ENCODE results near the gene APOC1.

APOC1 gene

DNA sequence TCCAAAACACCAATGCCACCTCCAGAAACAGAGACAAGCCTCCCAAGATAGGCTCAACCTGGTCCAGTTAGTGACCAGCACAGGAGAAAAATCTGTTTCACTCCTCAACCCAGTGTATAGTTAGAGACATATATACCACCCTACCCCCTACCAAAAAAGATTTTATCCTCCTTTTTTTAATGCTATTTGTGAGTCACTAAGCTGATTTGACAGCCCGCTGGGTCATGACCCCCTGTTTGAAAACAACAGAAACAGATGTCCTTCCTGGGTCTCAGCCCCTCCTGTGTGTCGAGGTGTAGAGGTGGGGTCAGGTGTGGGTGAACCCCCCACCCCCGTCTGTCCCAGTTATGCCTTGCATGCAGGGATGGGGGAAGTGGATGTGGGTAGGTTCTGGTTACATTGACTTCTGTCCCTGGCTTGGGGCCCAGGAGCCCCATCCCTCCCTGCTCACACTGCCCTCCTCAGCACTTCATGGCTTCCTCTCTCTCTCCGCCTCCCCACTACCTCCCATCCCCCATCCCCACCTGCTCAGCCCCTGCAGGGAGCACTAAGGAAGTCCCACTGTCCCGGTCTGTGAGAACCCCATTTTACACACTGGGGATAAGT is 37.4 kb upstream of the APOC1 start:
- no peak overlapping the region for H3K9ac ChIP-seq (ENCODE audit: low read length)
- peaks cover 9% of the 10 kb centered on the region; the same call in 1 of the 2 replicates for H3K27me3 ChIP-seq (ENCODE audit: insufficient read depth, low read length)
- no peak overlapping the region for H2AFZ ChIP-seq (ENCODE audit: low read length)
- no peaks in the 10 kb centered on the region for H4K20me1 ChIP-seq (ENCODE audit: insufficient read depth, low read length)
- H3K36me3 ChIP-seq (ENCODE audit: insufficient read depth, low read length): no peaks in the 10 kb centered on the region
- no peaks in the 10 kb centered on the region for H3K79me2 ChIP-seq (ENCODE audit: insufficient read depth, low read length)
- H3K4me1 ChIP-seq (ENCODE audit: insufficient read depth, low read length, severe bottlenecking): no peaks in the 10 kb centered on the region
- H3K4me3 ChIP-seq (ENCODE audit: low read depth, low read length, poor library complexity, severe bottlenecking): no peak overlapping the region
- no peak overlapping the region for H3K4me2 ChIP-seq (ENCODE audit: low read length)
- TF ChIP-seq EZH2 (IDR thresholded peaks at IDR 0.05; ENCODE audit: borderline replicate concordance, low read length) (no peak), CTCF (IDR thresholded peaks at IDR 0.05; ENCODE audit: low read length) (no peak)
- H3K27ac ChIP-seq (ENCODE audit: low read depth, low read length, poor library complexity, severe bottlenecking): no peak overlapping the region
- no peaks in the 10 kb centered on the region for H3K9me2 ChIP-seq (ENCODE audit: low read depth, low read length)
- no peaks in the 10 kb centered on the region for H3K9me3 ChIP-seq (ENCODE audit: low read length)
- H3F3A ChIP-seq (ENCODE audit: insufficient read depth, low read length): no peaks in the 10 kb centered on the region

DNA sequence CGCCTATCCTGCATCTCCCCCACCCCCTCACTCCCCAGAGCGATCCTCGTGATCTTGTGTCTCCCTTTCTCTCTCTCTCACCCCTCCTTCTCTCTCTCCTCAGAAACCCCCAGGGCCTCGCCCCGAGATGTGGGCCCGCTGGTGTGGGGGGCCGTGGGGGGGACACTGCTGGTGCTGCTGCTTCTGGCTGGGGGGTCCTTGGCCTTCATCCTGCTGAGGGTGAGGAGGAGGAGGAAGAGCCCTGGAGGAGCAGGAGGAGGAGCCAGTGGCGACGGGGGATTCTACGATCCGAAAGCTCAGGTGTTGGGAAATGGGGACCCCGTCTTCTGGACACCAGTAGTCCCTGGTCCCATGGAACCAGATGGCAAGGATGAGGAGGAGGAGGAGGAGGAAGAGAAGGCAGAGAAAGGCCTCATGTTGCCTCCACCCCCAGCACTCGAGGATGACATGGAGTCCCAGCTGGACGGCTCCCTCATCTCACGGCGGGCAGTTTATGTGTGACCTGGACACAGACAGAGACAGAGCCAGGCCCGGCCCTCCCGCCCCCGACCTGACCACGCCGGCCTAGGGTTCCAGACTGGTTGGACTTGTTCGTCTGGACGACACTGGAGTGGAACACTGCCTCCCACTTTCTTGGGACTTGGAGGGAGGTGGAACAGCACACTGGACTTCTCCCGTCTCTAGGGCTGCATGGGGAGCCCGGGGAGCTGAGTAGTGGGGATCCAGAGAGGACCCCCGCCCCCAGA is 36.1 kb upstream of the APOC1 start:
- no peaks in the 10 kb centered on the region for H3K9me3 ChIP-seq (ENCODE audit: low read length)
- no peak overlapping the region for H3K4me2 ChIP-seq (ENCODE audit: low read length)
- H3K4me3 ChIP-seq (ENCODE audit: low read depth, low read length, poor library complexity, severe bottlenecking): no peak overlapping the region
- H3K9me2 ChIP-seq (ENCODE audit: low read depth, low read length): no peaks in the 10 kb centered on the region
- H3K79me2 ChIP-seq (ENCODE audit: insufficient read depth, low read length): no peaks in the 10 kb centered on the region
- peaks cover 12% of the 10 kb centered on the region; the same call in 1 of the 2 replicates for H3K27me3 ChIP-seq (ENCODE audit: insufficient read depth, low read length)
- no peak overlapping the region for H3K27ac ChIP-seq (ENCODE audit: low read depth, low read length, poor library complexity, severe bottlenecking)
- no peaks in the 10 kb centered on the region for H3F3A ChIP-seq (ENCODE audit: insufficient read depth, low read length)
- no peak overlapping the region for H3K9ac ChIP-seq (ENCODE audit: low read length)
- no peaks in the 10 kb centered on the region for H3K36me3 ChIP-seq (ENCODE audit: insufficient read depth, low read length)
- TF ChIP-seq CTCF (IDR thresholded peaks at IDR 0.05; ENCODE audit: low read length): no peak
- no peak for TF ChIP-seq EZH2 (IDR thresholded peaks at IDR 0.05; ENCODE audit: borderline replicate concordance, low read length)
- H4K20me1 ChIP-seq (ENCODE audit: insufficient read depth, low read length): no peaks in the 10 kb centered on the region
- H2AFZ ChIP-seq (ENCODE audit: low read length): no peak overlapping the region
- no peaks in the 10 kb centered on the region for H3K4me1 ChIP-seq (ENCODE audit: insufficient read depth, low read length, severe bottlenecking)

DNA sequence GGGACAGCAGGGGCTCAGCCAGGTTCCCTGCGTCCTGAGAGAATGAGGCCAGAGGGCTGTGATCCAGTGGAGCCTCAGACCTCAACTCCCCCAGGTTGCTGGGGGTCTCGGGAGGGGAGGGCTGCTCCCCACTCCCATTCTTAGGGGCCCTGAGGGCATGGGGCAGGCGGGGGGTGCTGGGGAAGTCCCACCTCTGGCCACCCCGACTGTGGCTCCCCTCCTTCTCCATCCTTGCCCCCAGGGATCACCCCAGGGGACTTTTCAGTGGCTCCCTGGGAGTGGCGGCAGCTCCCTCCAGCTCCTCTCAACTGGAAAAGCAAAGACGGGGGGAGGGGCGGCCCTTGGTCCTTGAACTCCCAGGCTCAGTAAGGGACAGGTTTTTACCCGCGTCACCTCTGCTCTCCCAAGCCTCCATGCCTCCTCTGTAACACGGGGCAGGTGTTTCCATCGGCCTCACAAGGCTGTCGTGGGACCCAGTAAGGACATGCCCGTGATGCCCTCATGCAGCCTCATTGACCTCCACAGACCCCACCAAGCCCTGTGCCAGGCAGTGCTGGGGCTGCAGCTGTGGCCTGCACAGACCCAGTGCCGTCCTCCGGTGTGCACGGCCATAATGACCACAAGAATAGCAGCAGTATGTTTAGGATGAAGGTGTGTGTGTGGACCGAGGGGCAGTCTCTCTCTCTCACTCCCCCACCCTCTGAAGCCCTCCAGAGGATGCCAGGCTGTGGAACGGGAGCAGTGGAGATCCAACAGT is 34.9 kb upstream of the APOC1 start:
- H3K27me3 ChIP-seq (ENCODE audit: insufficient read depth, low read length): peaks cover 12% of the 10 kb centered on the region; the same call in 1 of the 2 replicates
- no peak for TF ChIP-seq CTCF (IDR thresholded peaks at IDR 0.05; ENCODE audit: low read length)
- TF ChIP-seq EZH2 (IDR thresholded peaks at IDR 0.05; ENCODE audit: borderline replicate concordance, low read length): no peak
- H3K9ac ChIP-seq (ENCODE audit: low read length): no peak overlapping the region
- H2AFZ ChIP-seq (ENCODE audit: low read length): no peak overlapping the region
- no peaks in the 10 kb centered on the region for H3K36me3 ChIP-seq (ENCODE audit: insufficient read depth, low read length)
- H3K9me3 ChIP-seq (ENCODE audit: low read length): no peaks in the 10 kb centered on the region
- no peak overlapping the region for H3K27ac ChIP-seq (ENCODE audit: low read depth, low read length, poor library complexity, severe bottlenecking)
- no peaks in the 10 kb centered on the region for H3K4me1 ChIP-seq (ENCODE audit: insufficient read depth, low read length, severe bottlenecking)
- H3K79me2 ChIP-seq (ENCODE audit: insufficient read depth, low read length): no peaks in the 10 kb centered on the region
- H3K9me2 ChIP-seq (ENCODE audit: low read depth, low read length): no peaks in the 10 kb centered on the region
- H4K20me1 ChIP-seq (ENCODE audit: insufficient read depth, low read length): no peaks in the 10 kb centered on the region
- H3F3A ChIP-seq (ENCODE audit: insufficient read depth, low read length): no peaks in the 10 kb centered on the region
- no peak overlapping the region for H3K4me3 ChIP-seq (ENCODE audit: low read depth, low read length, poor library complexity, severe bottlenecking)
- H3K4me2 ChIP-seq (ENCODE audit: low read length): no peak overlapping the region
